Gastroesophageal sphincter (tissue), 4 donors: ENCODE results near the gene SEMA3F. TPM values are rescaled to one million over a fixed set of nuclear protein-coding genes. Genes with fewer than 3 reads are reported as not detected.

Experiments used
- ATAC-seq: fragments of 150-250 bp; one replicate; pipeline ENCODE4 v1.9.1; 2016; ENCODE audit warnings: mild to moderate bottlenecking, moderate library complexity
- H3K27ac ChIP-seq, 4 donors: fragments of 200-600 bp; sonication (generic) in 3 of 4; 1 replicate in 3 of 4; 2 replicates in 1 of 4; pipeline ENCODE4 v1.5.1; 2016 to 2019
- H3K27me3 ChIP-seq: fragments of 200-600 bp; sonication (generic); one replicate; pipeline ENCODE4 v1.5.1; 2019
- H3K36me3 ChIP-seq, 2 donors: fragments of 200-600 bp; sonication (generic); one replicate each; pipeline ENCODE4 v1.5.1; 2019; ENCODE audit warnings: control low read depth in 1 of 2
- H3K4me1 ChIP-seq, 3 donors: fragments of 200-600 bp; sonication (generic); 1 replicate in 2 of 3; 2 replicates in 1 of 3; pipeline ENCODE4 v1.5.1; 2016 to 2019; ENCODE audit warnings: control low read depth in 2 of 3
- H3K4me3 ChIP-seq, 2 donors: fragments of 200-600 bp; sonication (generic); one replicate each; pipeline ENCODE4 v1.5.1; 2019; ENCODE audit warnings: mild to moderate bottlenecking in 1 of 2, moderate library complexity in 1 of 2
- H3K9me3 ChIP-seq, 3 donors: fragments of 200-600 bp; sonication (generic); one replicate each; pipeline ENCODE4 v1.5.1; 2017 to 2019; ENCODE audit warnings: control low read depth in 2 of 3
- EP300 ChIP-seq: sonication (generic); formaldehyde crosslinking; IDR thresholded peaks from one replicate; pipeline ENCODE4 v1.6.1; 2017; ENCODE audit warnings: antibody characterized with exemption, mild to moderate bottlenecking
- POLR2A ChIP-seq, 2 donors: fragments of 450-650 bp; IDR thresholded peaks; one replicate each; pipeline ENCODE4 v1.6.1; 2017; ENCODE audit warnings: antibody characterized with exemption in 2 of 2, mild to moderate bottlenecking in 2 of 2, moderate library complexity in 1 of 2
- POLR2AphosphoS5 ChIP-seq: sonication (generic); formaldehyde crosslinking; IDR thresholded peaks from one replicate; pipeline ENCODE4 v1.6.1; 2017; ENCODE audit warnings: antibody characterized with exemption
- WGBS, 2 donors: methylation state at CpG; one replicate each; pipeline ENCODE4 v1.1.5; 2018; ENCODE audit warnings: low coverage in 1 of 2; 5-methylcytosine and 5-hydroxymethylcytosine counted together
- total RNA-seq, 4 donors: library from RNA; depleted of rRNA; stranded (reverse); fragments of >200 nt; gene quantifications; one replicate each; pipeline ENCODE4 v1.1.0, GENCODE V29; 2016
- TF ChIP-seq, protein P1 (sequence below), 4 experiments: fragments of 200-600 bp in 2 of 4; fragments of 450-650 bp in 2 of 4; sonication (generic) in 1 of 4; IDR thresholded peaks; one replicate each; pipeline ENCODE4 v1.5.1; 2017 to 2019; ENCODE audit warnings: antibody characterized with exemption in 4 of 4, mild to moderate bottlenecking in 2 of 4, moderate library complexity in 2 of 4

The SEMA3F gene
- total RNA-seq, 4 donors from 2014 or later: 6.7 to 33.5 (median 16.3) TPM

DNA sequence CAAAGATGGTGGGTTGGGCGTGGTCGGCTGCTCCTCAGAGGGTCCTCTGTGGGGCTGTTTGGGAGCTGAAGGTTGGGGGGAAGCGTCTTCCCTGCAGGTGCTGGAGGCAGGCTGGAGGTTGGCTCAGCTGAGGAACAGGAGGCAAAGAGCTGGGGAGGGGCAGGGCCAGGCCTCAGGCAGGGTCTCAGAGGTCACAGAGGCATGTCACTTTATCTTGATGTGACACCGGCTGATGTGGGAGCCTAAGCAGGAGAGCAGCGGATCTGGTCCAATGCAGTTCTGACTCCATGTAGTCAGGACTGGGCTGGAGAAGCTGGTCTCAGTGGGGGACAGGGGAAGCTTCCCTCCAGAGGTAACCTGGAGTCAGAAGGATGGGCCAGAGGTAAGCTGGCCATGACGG, 28.6 kb downstream of the SEMA3F start:
- H3K4me1 ChIP-seq: peaks cover 0 to under 1% (median 0%) of the 10 kb centered on the region in 3 donors
- TF ChIP-seq, protein P1, sequence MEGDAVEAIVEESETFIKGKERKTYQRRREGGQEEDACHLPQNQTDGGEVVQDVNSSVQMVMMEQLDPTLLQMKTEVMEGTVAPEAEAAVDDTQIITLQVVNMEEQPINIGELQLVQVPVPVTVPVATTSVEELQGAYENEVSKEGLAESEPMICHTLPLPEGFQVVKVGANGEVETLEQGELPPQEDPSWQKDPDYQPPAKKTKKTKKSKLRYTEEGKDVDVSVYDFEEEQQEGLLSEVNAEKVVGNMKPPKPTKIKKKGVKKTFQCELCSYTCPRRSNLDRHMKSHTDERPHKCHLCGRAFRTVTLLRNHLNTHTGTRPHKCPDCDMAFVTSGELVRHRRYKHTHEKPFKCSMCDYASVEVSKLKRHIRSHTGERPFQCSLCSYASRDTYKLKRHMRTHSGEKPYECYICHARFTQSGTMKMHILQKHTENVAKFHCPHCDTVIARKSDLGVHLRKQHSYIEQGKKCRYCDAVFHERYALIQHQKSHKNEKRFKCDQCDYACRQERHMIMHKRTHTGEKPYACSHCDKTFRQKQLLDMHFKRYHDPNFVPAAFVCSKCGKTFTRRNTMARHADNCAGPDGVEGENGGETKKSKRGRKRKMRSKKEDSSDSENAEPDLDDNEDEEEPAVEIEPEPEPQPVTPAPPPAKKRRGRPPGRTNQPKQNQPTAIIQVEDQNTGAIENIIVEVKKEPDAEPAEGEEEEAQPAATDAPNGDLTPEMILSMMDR (IDR thresholded peaks at IDR 0.05): no peak
- H3K9me3 ChIP-seq: no peaks in the 10 kb centered on the region
- H3K36me3 ChIP-seq: peaks cover 0 to 48% of the 10 kb centered on the region in 2 donors
- ATAC-seq: no peak
- 80% methylated on average over 1 of the region's 6 CpGs; no CpG with 5 or more reads in 1 of the 2 donors for WGBS, 2 donors
- H3K27me3 ChIP-seq: no peaks in the 10 kb centered on the region
- H3K4me3 ChIP-seq: no peak overlapping the region
- no peak overlapping the region for H3K27ac ChIP-seq

DNA sequence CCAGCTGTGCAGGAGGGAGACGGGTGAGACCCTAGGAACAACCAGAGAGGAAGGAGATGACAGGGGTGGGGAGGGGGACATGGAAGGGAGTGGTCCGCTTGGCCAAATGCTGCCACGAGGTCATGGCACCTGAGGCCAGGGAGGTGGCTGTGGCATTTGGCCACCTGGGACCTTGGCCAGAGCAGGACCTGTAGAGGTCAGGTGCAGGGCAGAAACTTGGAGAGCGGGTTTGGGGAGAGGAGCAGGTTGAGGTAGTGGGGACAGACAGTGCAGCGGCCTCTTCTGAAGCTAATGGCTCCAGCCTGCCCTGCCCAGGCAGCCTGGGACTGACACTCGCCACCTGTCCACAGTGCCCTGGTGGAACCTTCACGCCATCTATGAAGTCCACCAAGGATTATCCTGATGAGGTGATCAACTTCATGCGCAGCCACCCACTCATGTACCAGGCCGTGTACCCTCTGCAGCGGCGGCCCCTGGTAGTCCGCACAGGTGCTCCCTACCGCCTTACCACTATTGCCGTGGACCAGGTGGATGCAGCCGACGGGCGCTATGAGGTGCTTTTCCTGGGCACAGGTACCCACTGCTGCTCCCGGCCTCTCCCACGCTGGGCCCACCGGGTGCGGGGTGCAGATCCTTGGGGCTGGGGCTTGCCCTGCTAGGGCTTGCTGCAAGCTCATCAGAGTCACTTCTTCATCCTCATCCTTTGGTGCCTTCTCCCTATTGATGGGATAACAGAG, 29.3 kb downstream of the SEMA3F start:
- Histone ChIP-seq H3K4me1 (peaks cover 0 to 6% (median 0%) of the 10 kb centered on the region in 3 donors), H3K9me3 (no peaks in the 10 kb centered on the region), H3K27ac (no peak overlapping the region), H3K27me3 (no peaks in the 10 kb centered on the region), H3K4me3 (no peak overlapping the region), H3K36me3 (peaks cover 0 to 48% of the 10 kb centered on the region in 2 donors)
- 87 to 89% methylated on average over 4 to 9 of the region's 21 CpGs for WGBS, 2 donors
- ATAC-seq: no peak
- no peak for TF ChIP-seq EP300
- no peak for TF ChIP-seq POLR2A (IDR thresholded peaks at IDR 0.05)
- no peak for TF ChIP-seq POLR2AphosphoS5

DNA sequence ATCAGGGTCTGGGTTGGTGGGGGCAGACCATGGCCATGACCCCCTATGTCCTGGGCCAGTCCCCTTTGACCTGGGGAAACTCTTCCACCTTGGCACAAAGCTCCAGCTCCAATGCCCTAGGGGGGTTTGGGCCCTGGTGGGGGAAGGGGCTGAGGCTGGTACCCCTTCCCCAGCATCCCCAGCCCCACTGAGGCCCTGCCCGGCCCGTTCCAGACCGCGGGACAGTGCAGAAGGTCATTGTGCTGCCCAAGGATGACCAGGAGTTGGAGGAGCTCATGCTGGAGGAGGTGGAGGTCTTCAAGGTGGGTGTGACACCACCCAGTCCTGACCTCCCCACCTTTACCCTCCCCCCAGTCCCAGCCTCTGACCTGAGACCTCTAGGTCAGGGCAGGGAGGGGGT, 30.1 kb downstream of the SEMA3F start:
- Histone ChIP-seq H3K9me3 (no peaks in the 10 kb centered on the region), H3K27me3 (no peaks in the 10 kb centered on the region), H3K4me3 (no peak overlapping the region), H3K27ac (no peak overlapping the region), H3K4me1 (peaks cover 0 to 6% (median 0%) of the 10 kb centered on the region in 3 donors), H3K36me3 (peaks cover 0 to 48% of the 10 kb centered on the region in 2 donors)
- TF ChIP-seq, protein P1 (IDR thresholded peaks at IDR 0.05): no peak
- TF ChIP-seq POLR2AphosphoS5: no peak
- TF ChIP-seq EP300: no peak
- no peak for TF ChIP-seq POLR2A (IDR thresholded peaks at IDR 0.05)
- WGBS, 2 donors: no CpG with 5 or more reads among the region's 4 CpGs
- ATAC-seq: no peak

DNA sequence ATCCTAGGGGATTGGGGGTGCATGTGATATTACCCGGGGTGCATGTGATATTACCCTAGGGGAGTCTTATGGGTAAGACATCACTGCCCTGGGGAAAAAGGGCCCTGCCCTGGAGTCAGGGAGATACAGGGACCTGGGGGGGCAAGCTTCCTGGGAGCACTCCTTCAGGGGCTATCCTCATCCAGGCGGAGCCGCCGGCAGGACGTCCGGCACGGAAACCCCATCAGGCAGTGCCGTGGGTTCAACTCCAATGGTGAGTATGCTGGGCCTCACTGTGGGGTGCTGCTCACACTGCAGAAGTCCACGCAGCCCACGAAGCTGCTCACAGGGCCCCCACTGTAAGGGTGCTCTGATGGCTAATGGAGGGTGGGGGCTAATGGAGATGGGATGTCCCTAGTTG, 31.0 kb downstream of the SEMA3F start:
- 100% methylated on average over 7 of the region's 10 CpGs; no CpG with 5 or more reads in 1 of the 2 donors for WGBS, 2 donors

DNA sequence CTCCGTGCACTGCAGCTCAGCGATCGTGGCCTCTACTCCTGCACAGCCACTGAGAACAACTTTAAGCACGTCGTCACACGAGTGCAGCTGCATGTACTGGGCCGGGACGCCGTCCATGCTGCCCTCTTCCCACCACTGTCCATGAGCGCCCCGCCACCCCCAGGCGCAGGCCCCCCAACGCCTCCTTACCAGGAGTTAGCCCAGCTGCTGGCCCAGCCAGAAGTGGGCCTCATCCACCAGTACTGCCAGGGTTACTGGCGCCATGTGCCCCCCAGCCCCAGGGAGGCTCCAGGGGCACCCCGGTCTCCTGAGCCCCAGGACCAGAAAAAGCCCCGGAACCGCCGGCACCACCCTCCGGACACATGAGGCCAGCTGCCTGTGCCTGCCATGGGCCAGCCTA, 32.6 kb downstream of the SEMA3F start:
- ATAC-seq: no peak
- Histone ChIP-seq H3K4me1 (peaks cover 0 to 10% (median under 1%) of the 10 kb centered on the region in 3 donors), H3K27me3 (peaks cover 14% of the 10 kb centered on the region), H3K4me3 (no peak overlapping the region), H3K9me3 (no peaks in the 10 kb centered on the region), H3K36me3 (peaks cover 0 to 42% of the 10 kb centered on the region in 2 donors), H3K27ac (no peak overlapping the region)
- TF ChIP-seq, protein P1 (IDR thresholded peaks at IDR 0.05): no peak
- TF ChIP-seq POLR2AphosphoS5 (no peak), POLR2A (IDR thresholded peaks at IDR 0.05) (no peak), EP300 (no peak)
- WGBS, 2 donors: 94% methylated on average over 5 of the region's 19 CpGs; no CpG with 5 or more reads in 1 of the 2 donors

More for the DNA sequence above, 31.0 kb downstream of the SEMA3F start:
- no peak overlapping the region for H3K4me3 ChIP-seq
- H3K36me3 ChIP-seq: peaks cover 0 to 48% of the 10 kb centered on the region in 2 donors
- no peaks in the 10 kb centered on the region for H3K27me3 ChIP-seq
- TF ChIP-seq, protein P1 (IDR thresholded peaks at IDR 0.05): no peak
- no peak for TF ChIP-seq POLR2A (IDR thresholded peaks at IDR 0.05)
- TF ChIP-seq POLR2AphosphoS5: no peak
- no peak for TF ChIP-seq EP300
- ATAC-seq: no peak
- H3K27ac ChIP-seq: no peak overlapping the region
- peaks cover 0 to 6% (median 0%) of the 10 kb centered on the region in 3 donors for H3K4me1 ChIP-seq
- no peaks in the 10 kb centered on the region for H3K9me3 ChIP-seq
